Measurements from ENCODE around the gene EPB41. TPM values are rescaled to one million over a fixed set of nuclear protein-coding genes. Genes with fewer than 3 reads are reported as not detected.
"Not testable (repeated sequence)": the region's sequence is repeated elsewhere in the genome, so short reads cannot be mapped to it uniquely, and the experiment has no call there.

Gene EPB41
- total and polyA plus RNA-seq, 2 donors (not counting 3 experiments of a cell fraction or from before 2014, with no cell fraction given), result 22.3 to 45.7 TPM

GRCh38 chr1:29108041-29108440 is 193.7 kb downstream of the EPB41 start:
- POLR2A ChIA-PET, result interaction anchor here (0.6 kb wide), 1 partner anchor 223 kb away, joined by 5 read pairs; no protein-coding TSS in a partner anchor

DNA sequence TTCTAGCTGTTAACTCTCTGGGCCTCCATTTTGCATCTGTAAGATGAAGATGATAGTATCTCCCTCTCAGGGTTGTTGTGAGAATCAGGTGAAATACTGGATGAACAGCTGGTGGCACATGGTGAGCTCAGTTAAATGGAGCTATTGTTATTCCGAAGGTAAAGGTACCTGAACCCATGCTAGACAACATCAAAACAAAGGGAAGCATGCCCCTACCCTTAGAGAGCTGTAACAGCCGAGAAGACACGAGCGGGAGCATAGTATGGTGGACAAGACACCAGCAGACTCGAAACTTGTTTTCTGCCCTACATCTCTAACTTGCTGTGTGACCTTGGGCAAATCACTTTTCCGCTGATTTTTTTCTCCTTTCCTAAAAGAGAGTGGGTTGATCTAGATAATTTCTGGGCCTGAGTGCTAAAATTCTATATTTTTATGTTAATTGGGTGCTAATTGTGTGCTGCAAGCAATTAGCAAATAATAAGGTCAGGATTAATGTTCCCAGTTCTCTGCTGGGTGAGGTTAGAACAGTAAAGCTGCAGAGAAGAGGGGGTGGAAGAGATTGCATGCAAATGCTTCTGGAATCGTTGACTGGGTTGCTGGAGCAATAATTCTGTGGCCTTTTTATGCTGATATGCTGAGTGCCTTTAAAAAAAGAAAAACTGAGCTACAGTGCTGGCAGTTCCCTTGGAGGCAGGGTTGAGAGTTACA is 198.5 kb downstream of the EPB41 start:
- BruUV-seq (replicated peaks), result no TSS peak
- ChIA-PET POLR2A (no interaction called here), CTCF (interaction anchor here (1.1 to 1.4 kb wide), 4 partner anchors 19 to 77 kb away, joined by 3 to 4 read pairs (median 4); partner anchors contain the start of gene SRSF4)
- H3K27ac ChIP-seq (ENCODE audit: insufficient read depth, low read depth, low read length), result no peak overlapping the region
- H3K4me2 ChIP-seq (ENCODE audit: insufficient read depth, low read length), result no peak overlapping the region
- no peaks in the 10 kb centered on the region for H3K9me3 ChIP-seq (replicated peaks; ENCODE audit: control insufficient read depth, insufficient read depth, low read length)
- no peak overlapping the region for H2AFZ ChIP-seq (ENCODE audit: low read depth, low read length)
- TF ChIP-seq MYC (IDR thresholded peaks at IDR 0.05; ENCODE audit: low read depth, low read length), result no peak
- TF ChIP-seq POLR2A (IDR thresholded peaks at IDR 0.05; ENCODE audit: low read depth, low read length), result no peak
- TF ChIP-seq JUN (IDR thresholded peaks at IDR 0.05; ENCODE audit: borderline replicate concordance, insufficient read depth, insufficient read length, low read depth), result no peak
- no peak for TF ChIP-seq FOS (IDR thresholded peaks at IDR 0.05; ENCODE audit: borderline replicate concordance, insufficient read depth, low read length)
- TF ChIP-seq CTCF (IDR thresholded peaks at IDR 0.05; ENCODE audit: extremely low read depth in 1 of 2, insufficient read depth in 1 of 2, low read depth in 1 of 2, low read length in 2 of 2), result no peak
- TF ChIP-seq, protein P1, sequence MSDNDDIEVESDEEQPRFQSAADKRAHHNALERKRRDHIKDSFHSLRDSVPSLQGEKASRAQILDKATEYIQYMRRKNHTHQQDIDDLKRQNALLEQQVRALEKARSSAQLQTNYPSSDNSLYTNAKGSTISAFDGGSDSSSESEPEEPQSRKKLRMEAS (IDR thresholded peaks at IDR 0.05; ENCODE audit: insufficient read depth, insufficient read length), result no peak
- no peak for TF ChIP-seq EZH2 (IDR thresholded peaks at IDR 0.05; ENCODE audit: borderline replicate concordance, low read depth, low read length, severe bottlenecking)
- TF ChIP-seq POLR2AphosphoS5 (IDR thresholded peaks at IDR 0.05; ENCODE audit: insufficient read depth, low read depth, low read length), result no peak
- no peak for TF ChIP-seq GATA2 (IDR thresholded peaks at IDR 0.05; ENCODE audit: insufficient read depth, insufficient read length, low read depth, low read length)
- H3K79me2 ChIP-seq (ENCODE audit: control insufficient read depth, insufficient read depth, low read length), result no peaks in the 10 kb centered on the region
- H4K20me1 ChIP-seq (replicated peaks; ENCODE audit: control insufficient read depth, extremely low read depth, insufficient read depth, low read length), result no peaks in the 10 kb centered on the region
- intact Hi-C loops (cut with micrococcal nuclease) (no loop called here), dilution Hi-C loops (cut with MboI; ENCODE audit: extremely low pct_ligation_motif_present, low sequenced_read_pairs) (no loop called here)
- no peak for DNase-seq (ENCODE audit: low read depth, low spot score)
- H3K27me3 ChIP-seq (ENCODE audit: control insufficient read depth in 2 of 2, insufficient read depth in 2 of 2, low read length in 2 of 2), result no peaks in the 10 kb centered on the region
- peaks cover 0 to 31% of the 10 kb centered on the region in 2 experiments for H3K36me3 ChIP-seq (ENCODE audit: control insufficient read depth in 2 of 2, extremely low read depth in 1 of 2, insufficient read depth in 2 of 2, low read length in 2 of 2)
- no peaks in the 10 kb centered on the region for H3K4me1 ChIP-seq (ENCODE audit: control insufficient read depth, extremely low read depth, insufficient read depth, low read length)
- no peak overlapping the region for H3K9ac ChIP-seq (replicated peaks; ENCODE audit: extremely low read depth, insufficient read depth, low read length)
- no peak for FAIRE-seq
- H3K9me1 ChIP-seq (replicated peaks; ENCODE audit: control insufficient read depth, extremely low read depth, insufficient read depth, low read length), result no peaks in the 10 kb centered on the region
- no peak overlapping the region for H3K4me3 ChIP-seq (replicated peaks in 1 of 3; ENCODE audit: insufficient read depth in 1 of 3, low read depth in 1 of 3, low read length in 3 of 3)

More at GRCh38 chr1:29108041-29108440, 193.7 kb downstream of the EPB41 start:
- H3K9me3 ChIP-seq (replicated peaks; ENCODE audit: control insufficient read depth, insufficient read depth, low read length); H3K9me1 ChIP-seq (replicated peaks; ENCODE audit: control insufficient read depth, extremely low read depth, insufficient read depth, low read length); dilution Hi-C loops (cut with MboI; ENCODE audit: extremely low pct_ligation_motif_present, low sequenced_read_pairs); H3K27me3 ChIP-seq (ENCODE audit: control insufficient read depth in 2 of 2, insufficient read depth in 2 of 2, low read length in 2 of 2); H3K4me2 ChIP-seq (ENCODE audit: insufficient read depth, low read length); DNase-seq (ENCODE audit: low read depth, low spot score); H3K4me1 ChIP-seq (ENCODE audit: control insufficient read depth, extremely low read depth, insufficient read depth, low read length); BruUV-seq (replicated peaks); FAIRE-seq; H3K9ac ChIP-seq (replicated peaks; ENCODE audit: extremely low read depth, insufficient read depth, low read length); H3K79me2 ChIP-seq (ENCODE audit: control insufficient read depth, insufficient read depth, low read length); H3K4me3 ChIP-seq (replicated peaks in 1 of 3; ENCODE audit: insufficient read depth in 1 of 3, low read depth in 1 of 3, low read length in 3 of 3); intact Hi-C loops (cut with micrococcal nuclease); H3K27ac ChIP-seq (ENCODE audit: insufficient read depth, low read depth, low read length); H2AFZ ChIP-seq (ENCODE audit: low read depth, low read length); H4K20me1 ChIP-seq (replicated peaks; ENCODE audit: control insufficient read depth, extremely low read depth, insufficient read depth, low read length): not testable (repeated sequence)
- CTCF ChIA-PET, result interaction anchor here (0.8 to 1.5 kb wide), 5 partner anchors 11 to 226 kb away, joined by 3 to 5 read pairs (median 3); no protein-coding TSS in a partner anchor
- H3K36me3 ChIP-seq (ENCODE audit: control insufficient read depth in 2 of 2, extremely low read depth in 1 of 2, insufficient read depth in 2 of 2, low read length in 2 of 2), result peaks cover 0 to 12% of the 10 kb centered on the region in 2 experiments

All from endothelial cell of umbilical vein (primary cell).